Activated naive CD4-positive, alpha-beta T cell (primary cell): ENCODE measurements around the gene TAAR8.
"Not testable (repeated sequence)": the region's sequence is repeated elsewhere in the genome, so short reads cannot be mapped to it uniquely, and the experiment has no call there.

ENCODE experiments used
- DNase-seq, 4 experiments: peaks; one replicate each; lab custom pipeline; 2025; lab: John Stamatoyannopoulos, UW

TAAR8 gene, protein sequence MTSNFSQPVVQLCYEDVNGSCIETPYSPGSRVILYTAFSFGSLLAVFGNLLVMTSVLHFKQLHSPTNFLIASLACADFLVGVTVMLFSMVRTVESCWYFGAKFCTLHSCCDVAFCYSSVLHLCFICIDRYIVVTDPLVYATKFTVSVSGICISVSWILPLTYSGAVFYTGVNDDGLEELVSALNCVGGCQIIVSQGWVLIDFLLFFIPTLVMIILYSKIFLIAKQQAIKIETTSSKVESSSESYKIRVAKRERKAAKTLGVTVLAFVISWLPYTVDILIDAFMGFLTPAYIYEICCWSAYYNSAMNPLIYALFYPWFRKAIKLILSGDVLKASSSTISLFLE

DNA sequence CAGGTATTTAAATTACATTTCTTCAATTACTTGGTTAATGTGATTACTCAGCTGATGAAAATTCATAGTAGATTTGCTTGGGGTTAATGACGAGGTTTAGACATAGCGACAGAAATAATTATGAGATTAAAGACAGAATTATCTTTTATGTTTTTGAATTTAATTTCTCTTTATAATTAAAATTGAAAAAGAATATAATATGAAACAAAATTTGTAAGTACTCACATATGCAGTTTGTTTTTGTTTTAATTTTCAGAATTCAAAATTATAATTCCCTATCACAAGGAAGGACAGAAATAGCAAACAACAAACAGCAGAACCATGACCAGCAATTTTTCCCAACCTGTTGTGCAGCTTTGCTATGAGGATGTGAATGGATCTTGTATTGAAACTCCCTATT lies at the start of gene TAAR8:
TSS of gene TAAR8 (plus strand) at position 301 of the 400 bp plus-strand sequence. CDS start at position 322, 21 bp downstream.
- DNase-seq = no peak

DNA sequence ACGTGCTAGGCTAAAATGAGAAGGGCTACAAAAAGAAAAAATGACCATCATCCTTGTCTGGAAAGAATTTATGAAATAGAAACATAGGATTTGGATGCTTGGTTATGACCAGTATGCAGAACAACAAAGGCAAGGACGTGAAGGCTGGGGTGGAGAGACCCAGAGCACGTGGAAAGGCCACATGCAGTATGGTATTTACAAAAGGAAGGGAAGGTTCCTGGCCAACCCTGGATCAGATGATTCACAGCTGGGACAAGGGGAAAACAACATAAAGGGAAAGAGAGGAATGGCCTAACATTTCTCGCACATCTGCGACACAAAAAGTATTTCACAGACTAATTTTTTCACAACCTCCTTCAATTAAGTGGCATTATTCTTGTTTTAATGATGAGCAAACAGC lies 47.7 kb upstream of the TAAR8 start:
- DNase-seq = no peak

DNA sequence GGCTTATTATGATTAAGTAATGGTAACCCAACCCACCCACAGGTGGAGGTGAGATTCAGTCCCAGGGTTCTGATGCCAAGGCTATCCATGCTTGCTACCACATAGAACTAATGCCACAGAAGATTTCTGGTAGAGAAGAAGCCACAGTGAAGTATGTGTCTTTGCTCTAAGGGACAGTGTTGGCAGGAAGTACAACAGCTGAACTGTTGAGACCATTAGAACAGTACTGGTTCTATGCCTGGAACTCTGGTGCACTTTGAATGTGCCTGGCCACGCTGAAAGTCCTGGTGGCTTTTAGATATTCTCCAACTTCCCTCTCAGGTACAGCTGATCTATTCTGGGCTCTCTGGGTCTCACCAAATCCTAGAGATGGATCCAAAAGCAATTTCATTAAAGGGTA lies 47.3 kb upstream of the TAAR8 start:
- no peak for DNase-seq

DNA sequence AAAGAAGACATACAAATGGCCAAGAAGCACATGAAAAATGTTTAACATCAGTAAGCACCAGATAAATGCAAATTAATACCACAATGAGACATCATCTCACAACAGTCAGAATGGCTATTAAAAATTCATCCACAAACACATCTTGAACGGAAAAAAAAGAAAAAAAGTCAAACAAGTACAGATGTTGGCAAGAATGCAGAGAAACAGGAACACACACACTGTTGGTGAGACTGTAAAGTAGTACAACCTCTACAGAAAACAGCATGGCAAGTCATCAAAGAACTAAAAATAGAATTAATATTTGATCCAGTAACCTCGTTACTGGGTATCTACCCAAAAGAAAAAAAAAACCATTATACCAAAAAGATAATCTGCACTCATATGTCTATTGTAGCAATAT lies 46.0 kb upstream of the TAAR8 start:
- DNase-seq = no peak

DNA sequence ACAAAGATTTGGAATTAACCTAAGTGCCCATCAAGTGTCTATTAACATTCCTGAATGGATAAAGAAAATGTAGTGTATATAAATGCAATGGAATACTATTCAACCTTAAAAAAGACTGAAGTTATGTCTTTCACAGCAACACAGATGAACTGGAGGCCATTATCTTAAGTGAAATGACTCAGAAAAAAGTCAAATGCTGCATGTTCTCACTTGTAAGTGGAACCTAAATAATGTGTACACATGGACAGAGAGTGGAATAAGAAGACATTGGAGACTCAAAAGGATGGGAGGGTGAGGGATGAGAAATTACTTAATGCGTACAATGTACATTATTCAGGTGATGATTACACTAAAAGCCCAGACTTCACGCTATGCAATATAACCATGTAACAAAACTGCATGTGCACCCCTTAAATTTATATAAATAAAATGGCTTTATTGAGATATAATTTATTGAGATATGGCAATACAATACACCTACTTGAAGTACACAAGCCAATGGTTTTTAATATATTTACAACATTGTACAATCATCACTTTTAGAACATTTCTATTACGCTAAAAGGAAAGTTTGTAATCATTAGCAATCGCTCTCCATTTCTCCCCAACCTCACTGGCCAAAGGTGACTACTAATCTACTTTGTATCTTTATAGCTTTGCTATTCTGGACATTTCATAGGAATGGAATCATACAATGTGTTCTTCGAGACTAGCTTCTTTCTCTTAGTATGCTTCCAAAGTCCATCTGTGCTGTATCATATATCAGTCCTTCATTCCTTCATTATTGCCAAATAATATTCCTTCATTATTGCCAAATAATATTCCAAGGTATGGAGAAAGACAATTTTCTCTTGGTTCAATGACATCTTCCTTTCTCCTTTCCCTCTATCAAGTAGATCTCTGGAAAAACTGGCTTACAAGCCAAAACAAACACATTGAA lies 45.3 kb upstream of the TAAR8 start:
- no peak for DNase-seq

DNA sequence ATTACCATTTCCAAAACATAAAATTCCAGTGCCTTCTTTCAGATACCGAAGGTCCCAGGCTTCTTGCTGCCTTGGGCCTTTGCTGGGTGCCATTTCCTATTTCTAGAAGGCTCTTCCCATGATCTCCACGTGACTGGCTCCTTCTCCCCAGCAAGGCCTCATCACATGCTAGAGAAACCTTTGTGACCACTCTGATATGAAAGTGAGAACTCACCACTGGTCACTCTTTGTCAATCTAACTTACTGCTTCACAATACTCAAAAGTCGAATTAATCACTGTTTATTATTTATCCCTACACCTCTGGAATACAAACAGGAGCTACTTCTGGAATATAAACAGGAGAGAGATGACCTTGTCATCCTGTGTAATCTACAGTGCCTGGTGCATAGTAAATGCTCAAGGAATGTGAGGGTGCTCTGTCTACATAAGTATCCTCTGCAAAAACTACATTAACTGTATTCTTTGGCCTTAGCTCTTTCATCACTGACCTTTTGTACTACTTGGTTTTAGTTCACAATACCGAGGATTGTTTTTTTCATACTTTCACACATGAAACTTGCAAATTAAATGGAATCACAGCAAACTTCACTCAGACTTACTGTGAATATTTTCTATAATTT lies 41.2 kb upstream of the TAAR8 start:
- no peak for DNase-seq

DNA sequence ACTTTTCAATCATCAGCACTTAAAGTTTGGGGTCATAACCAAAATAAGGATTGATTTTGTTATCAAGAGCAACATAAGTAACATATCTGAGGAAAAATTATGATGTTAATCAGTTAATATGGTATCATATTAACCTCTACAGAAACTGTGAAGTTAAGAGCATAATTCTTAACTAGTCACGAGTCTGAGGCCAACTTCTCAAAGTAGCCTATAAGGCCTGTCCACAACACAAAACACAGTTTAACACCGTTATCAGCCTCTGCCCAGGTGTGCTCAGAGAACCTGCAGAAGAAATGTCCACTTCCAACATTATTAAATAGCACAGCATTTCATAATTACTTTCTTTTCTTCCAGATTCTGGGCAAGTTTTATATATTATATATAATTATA lies 40.6 kb upstream of the TAAR8 start:
- DNase-seq = no peak

DNA sequence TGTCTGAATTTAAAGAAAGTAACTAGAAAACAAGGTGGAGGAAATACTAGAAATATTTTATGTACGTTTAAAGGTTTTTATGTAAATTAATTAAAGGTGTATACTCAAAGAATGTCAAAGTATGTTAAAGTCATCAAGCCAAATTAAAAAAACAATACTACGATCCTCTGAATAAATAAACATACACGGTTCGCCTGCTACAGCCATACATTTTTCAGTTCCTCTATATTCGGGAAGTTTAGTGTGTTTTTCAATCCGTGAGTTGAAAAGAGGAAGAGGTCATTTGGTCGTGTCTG lies 40.2 kb upstream of the TAAR8 start:
- DNase-seq = no peak

DNA sequence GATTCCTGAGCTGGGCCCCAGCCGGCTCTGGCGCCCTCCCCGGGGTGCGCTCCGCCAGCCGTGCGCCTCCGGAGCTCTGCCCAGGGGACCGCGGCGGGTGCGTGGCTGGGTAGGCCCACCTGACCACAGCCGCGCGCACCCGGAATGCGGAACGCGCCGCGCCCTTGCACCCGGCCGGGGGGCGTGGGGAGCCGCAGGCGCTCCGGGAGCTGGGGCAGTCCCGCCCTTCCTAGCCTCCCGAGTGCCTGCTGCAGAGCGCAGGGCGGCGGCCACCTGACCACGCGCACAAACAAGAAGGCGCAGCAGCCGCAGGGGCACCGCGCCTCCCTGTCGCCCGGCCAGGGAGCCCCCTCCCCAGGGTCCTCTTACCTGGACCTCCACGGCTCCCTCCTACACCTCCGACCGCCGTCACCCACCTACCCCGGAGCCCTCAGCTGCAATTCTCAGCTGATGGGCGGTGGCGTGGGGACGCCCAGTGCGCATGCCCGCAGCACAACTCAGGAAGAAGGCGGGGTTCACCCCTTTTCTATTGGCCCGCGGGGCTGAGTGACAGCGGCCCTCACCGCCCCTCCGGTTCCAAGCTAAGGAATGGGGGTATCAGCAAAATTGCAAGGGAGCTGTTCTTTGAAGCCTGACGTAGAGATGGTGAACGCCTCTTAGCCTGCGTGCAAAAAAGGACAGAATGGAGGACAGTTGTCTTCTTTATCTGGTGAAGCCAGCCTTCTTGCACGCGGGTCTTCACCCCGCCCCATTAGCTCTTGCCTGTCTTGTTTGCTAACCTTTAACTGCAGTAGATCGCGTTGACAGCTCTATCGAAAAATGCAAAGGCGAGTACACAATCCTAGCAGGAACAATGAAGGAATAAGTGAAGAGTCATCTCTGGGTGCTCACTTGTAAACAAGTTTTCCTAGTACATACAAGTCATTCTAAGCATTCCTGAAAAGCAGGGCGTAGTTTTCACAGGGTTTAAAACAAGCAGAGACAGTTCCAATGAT lies 39.5 kb upstream of the TAAR8 start, which contains the start of gene STX7:
TSS of gene STX7 (minus strand) at position 479 of the 995 bp plus-strand sequence. CDS start 9,586 bp downstream, outside the sequence.
- DNase-seq = peak; percentile 62 to 83 (median 64)

DNA sequence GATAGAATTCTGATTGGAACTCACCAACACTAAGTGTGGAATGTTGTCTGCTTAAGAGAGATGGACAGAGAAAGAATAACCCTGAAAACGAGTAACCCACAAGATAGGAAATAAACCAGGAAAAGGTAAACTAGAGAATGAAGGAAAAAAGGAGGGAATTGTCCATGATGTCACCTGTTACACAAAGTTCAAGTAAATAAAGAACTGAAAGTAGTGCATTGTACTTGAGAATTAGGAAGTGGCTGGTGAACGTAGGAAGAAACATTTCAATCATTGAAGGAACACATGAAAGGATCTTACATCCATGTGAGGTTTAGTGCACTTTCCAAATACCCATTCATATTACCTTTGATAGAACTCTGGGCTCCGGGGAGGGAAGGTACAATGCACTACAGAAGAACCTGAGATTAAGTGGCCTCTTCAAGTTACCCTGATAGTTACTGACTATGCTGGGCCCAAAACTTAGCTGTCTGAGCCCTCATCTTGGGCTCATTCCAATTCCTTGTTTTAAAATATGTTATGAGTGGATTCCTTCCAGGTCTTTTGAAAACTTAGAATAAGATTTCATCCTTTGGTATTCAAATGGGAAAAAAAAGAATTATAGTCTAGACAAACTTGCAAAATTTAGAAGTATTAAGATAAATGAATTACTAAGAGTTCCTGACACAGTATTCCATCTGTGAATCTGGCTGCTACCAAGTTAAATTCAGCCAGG lies 38.5 kb upstream of the TAAR8 start:
- DNase-seq = no peak

DNA sequence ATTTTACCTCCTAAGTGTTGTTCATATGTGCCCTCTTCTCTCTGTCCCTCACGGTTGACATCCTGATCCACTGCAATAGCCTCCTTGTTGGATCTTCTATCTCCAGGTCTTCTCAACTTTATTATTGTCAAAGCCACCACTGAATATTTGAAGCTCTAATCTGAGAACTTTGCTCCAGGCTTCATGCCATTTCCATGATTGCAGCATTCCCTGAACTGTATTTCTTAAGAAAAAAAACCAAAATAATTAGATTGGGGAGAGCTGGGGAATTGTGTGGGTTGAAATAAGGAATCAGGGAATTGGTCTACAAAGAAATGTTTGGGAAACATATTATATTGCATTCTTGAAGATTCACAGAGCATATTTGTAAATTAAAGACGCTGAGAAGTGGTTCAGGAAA lies 37.1 kb upstream of the TAAR8 start:
- DNase-seq = no peak

DNA sequence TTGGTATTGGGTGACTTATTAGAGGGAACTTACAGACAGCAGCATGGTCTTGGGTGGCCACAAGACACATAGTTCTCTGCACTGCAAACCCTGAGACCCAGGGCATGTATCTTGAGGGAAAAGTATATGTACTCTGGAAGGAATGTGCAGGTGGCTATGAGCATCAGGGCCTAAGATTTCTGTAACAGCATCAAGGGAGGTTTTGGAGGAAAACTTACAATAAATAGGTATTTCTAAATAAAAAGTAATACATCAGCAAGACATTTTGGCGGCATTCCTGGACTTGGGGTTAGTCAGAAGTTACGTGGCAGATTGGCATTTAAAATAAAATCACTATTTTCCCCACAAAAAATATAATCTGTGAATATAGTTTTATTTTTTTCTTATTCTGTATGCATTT lies 31.5 kb upstream of the TAAR8 start:
- no peak for DNase-seq

DNA sequence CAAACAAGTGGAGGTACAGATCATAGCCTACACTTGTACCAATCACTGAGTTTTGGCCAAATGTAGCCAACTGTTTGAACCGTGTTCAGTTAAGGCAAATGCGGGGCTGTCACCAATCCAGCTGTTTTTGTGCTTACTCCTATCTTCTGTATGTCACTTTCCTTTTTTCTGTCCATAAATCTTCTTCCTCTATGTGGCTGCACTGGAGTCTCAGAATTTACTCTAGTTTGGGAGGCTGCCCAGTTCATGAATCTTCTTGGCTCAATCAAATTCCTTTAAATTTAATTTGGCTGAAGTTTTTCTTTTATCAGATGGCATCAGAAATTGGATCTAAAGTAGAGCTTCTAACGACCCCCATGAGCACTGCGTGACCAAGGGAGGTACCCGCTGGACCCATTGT lies 27.8 kb upstream of the TAAR8 start:
- DNase-seq = no peak

DNA sequence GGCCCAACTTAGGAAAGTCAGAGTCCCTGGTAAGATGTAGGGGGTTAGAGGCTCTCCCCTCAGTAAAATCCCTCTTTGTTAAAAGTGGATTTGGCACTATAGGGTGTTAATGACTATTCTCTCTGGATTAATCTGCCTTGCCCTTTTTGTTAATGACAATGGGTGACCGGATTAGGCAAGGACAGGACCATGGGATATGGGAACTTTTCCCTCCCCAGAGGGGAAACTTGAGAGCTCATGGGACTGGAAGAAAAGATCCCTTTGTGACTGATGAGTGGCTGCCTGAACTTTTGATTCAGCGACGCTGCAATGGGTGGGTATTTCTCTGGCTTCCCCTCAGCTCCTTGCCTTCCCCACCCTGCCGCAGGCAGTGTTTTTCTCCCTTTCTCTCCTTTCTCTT lies 26.6 kb upstream of the TAAR8 start:
- no peak for DNase-seq

DNA sequence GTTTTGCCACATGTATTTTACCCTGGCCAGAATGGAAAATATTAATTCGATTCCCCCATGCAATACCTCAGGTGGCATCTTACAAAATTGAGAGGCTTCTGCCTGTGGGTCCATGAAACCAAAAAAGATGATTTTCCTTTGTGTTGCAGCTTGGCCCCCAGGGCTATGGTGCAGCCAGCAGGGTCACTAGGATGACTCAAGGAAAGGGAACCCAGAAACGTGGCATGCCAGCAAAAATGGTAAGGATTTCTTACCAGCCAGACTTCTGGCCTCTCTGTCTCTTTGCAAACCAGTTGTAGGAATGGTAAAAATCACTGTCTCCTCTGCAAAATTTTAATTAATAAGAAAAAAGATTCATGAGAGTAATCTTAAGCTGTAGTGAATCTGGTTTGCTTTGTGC lies 26.0 kb upstream of the TAAR8 start:
- no peak for DNase-seq

DNA sequence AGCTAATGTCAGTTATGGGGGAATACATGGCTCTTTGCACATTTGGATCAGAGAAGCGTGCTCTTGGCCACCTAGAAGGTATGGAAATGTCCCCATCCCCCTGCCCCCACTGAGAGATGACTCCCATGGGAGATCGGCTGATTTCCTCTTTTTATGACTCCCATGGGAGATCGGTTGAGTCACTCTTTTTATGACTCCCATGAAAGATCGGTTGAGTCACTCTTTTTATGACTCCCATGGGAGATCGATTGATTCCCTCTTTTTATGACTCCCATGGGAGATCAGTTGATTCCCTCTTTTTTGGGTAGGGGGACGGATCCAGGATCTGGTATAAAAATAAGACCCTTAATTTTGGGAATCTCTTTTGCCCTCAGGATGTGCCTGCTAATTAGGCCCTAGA lies 24.7 kb upstream of the TAAR8 start:
- DNase-seq = no peak

DNA sequence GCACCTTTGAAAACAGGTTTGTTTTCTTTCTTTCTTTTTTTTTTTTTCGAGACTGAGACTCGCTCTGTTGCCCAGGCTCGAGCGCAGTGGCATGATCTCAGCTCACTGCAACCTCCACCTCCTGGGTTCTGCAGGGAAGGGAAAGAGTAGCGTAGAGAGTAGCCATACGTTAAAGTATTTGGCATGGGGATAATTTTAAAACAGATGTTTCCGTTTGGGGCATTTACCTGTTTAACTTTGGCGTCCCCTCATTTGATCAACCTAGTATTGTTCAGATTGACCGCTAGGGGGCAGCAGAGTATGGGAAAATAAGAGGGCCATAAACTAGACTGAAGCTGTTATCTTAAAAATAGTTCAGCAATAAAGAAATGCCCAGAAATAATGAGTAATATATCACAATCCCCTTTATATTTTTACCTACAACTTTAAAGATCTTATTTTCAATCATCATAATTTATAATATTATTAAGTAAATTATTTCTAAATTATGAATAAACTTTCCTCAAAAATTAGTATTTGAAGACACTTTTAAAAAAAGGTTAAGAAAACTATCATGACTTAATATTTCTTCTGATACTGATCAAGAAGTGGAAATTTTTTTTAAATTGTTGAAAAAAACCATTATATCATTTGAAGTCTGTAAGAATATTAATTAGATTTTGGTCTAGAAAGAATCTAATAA lies 22.0 kb upstream of the TAAR8 start:
- DNase-seq = peak; percentile 4 to 38 (median 20)

DNA sequence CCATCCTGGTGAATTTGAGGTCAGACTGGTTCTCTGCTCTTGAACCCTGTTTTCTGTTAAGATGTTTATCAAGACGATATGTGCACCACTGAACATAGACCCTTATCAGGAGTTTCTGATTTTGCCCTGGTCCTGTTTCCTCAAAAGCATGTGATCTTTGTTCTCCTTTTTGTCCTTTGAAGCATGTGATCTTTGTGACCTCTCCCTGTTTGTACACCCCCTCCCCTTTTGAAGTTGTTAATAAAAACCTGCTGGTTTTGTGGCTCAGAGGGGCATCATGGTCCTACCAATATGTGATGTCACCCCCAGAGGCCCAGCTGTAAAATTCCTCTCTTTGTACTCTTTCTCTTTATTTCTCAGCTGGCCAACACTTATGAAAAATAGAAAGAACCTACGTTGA lies 17.9 kb upstream of the TAAR8 start:
- DNase-seq = not testable (repeated sequence)

DNA sequence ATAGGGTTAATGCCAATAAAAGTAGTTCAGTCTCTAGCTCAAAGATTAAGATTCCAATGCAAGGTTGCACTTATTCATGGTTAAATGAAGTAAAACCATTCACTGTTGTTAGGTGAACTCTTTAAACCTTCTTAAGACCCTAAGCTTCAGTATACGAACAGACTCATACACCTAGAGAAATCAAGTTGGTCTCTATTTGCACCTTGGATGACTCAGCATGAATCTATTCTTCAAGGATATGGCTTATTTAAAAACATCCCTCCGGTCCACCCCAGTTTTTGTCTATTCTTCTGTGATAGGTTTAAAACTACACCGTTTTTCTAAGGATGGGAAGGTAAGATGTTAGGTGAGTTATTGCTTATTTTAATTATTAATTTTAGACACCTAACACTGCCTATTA lies 15.3 kb upstream of the TAAR8 start:
- DNase-seq = no peak

DNA sequence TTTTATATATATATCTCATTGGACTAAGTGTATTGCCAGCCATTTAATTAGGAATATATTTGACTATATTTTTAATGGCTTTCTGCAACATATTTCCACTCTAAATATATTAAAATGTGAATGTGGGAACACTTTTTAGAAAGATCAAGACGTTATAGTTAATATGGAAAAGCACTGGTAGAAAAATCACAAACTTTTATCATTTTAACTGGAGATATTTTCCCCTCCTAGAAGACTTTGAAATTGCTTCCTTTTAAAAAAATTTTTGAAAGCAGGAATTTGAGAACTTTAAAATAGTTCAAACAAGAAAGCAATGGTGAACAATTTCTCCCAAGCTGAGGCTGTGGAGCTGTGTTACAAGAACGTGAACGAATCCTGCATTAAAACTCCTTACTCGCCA lies 14.5 kb upstream of the TAAR8 start, which contains the start of gene TAAR9:
TSS of gene TAAR9 (plus strand) at position 301 of the 400 bp plus-strand sequence. CDS start at position 314, 13 bp downstream.
- DNase-seq = no peak
